HG02763 (cell line): ENCODE data around the gene PHF21A.
"Not testable (repeated sequence)": the region's sequence is repeated elsewhere in the genome, so short reads cannot be mapped to it uniquely, and the experiment has no call there.

Experiments
- ATAC-seq: cut with Tn5 transposase; IDR thresholded peaks from one replicate; pipeline ENCODE4 v1.9.1; 2021; ENCODE audit warnings: mild to moderate bottlenecking, moderate library complexity; ENCODE audit not compliant: unreplicated experiment

Gene PHF21A

DNA sequence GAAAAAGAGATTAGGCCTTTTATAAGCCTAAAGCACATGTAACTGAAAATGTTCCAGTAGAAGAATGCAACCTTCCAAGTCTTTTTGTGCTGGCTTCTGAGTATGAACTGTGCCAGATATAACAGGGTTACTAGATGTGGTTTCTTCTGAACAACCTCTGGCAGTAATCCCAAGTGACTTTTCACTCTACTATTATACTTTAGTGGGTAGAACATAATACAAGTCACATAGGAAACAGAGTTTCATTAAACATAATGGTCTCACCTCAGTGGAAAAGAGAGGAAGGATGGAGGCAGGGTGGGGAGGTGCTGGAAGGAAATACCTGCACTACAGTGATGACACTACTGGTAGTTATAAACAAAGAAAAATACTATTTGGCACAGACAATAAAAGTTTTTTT, 81.3 kb downstream of the PHF21A start:
- ATAC-seq: no peak

- ATAC-seq: no peak
These were observed 82.7 kb downstream of the PHF21A start for GRCh38 chr11:46038529-46038928.

DNA sequence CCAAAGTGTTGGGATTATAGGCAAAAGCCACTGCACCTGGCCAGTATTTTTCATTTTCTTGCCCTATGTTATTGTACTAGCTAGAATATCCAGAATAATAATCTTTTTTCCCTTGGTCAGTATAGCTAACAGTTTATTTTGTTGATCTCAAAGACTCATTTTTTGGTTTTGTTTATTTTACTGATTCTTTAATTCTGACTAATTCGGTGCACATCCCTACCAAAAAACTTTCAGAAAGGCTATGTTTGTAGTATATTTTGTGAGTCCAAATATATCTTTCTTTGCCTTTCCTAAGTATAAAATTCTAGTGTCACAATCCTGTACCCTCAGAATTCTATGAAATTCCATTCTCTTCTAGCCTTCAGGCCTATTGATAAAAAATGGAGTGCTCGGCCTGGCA, 84.3 kb downstream of the PHF21A start:
- ATAC-seq: no peak

DNA sequence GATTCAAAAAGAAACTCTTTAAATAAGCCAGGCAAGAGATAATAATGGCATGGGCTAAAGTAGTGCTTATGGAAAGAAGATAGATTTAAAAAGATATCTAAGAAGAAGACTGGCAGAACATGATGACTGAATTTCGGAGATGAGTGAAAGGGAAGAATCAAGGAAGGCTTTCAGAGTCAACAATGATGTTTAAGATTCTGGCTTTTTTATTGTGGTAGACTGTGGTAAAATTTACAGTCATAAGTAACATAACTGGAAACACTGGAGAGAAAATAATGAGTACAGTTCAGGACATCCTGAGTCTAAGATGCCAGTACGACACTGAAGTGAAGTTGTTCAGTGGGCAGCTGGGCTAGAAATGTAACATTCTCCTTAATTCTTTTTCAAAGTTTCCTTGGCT, 85.2 kb downstream of the PHF21A start:
- no peak for ATAC-seq

- ATAC-seq: no peak
These were observed 87.2 kb downstream of the PHF21A start for GRCh38 chr11:46034041-46034440.

DNA sequence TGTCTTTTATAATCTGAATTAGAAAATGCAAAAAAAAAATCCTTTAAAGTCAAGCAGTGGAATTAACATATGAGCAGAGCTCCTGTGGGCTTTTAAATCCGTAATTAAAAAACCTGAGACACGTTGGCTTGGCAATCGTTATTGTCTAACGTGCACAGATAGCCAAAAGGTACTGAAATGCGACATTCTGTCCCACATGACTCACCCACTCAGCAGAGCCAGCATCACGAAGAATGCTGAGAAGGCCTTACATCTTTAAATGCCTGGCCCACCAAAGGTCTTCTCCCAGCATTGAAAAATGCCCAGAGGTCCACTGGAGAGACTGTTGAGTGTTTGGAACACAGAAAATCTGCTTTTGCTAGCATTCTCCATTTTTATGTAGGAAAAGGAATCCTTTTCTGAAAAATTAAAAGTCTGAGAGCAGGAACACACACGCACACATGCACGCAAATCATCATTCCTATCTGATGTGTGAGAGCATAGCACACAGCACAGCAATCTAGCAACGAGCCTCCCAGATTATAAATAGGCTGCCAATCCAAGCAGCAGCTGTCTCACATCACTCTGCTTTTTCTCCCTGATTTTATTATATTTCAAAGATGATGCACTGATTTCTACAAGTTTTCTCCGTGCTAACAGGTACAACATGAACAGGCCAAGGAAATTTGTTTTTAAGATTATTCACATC, 94.5 kb downstream of the PHF21A start:
- ATAC-seq: no peak

GRCh38 chr11:46020084-46020599, 101.1 kb downstream of the PHF21A start:
- ATAC-seq: no peak

DNA sequence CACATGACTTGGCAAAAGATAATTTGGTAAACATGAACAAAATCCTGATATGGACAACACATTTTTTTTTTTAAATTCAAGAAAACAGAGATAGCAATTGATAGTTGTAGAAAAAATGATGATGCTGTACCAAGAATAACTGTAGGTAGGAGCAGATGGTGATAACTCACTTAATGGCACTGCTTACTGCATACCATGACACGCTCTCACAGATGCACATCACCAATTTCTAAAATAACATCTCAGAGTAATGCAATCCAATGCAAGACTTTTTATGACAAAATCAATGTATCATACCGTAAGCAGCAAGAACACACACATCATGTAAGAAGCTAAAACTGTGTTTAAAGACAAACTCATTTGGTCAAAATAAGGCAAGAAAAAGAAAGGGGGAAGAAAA, 102.6 kb downstream of the PHF21A start:
- ATAC-seq: no peak

GRCh38 chr11:46017341-46017740, 103.9 kb downstream of the PHF21A start:
- ATAC-seq: no peak

DNA sequence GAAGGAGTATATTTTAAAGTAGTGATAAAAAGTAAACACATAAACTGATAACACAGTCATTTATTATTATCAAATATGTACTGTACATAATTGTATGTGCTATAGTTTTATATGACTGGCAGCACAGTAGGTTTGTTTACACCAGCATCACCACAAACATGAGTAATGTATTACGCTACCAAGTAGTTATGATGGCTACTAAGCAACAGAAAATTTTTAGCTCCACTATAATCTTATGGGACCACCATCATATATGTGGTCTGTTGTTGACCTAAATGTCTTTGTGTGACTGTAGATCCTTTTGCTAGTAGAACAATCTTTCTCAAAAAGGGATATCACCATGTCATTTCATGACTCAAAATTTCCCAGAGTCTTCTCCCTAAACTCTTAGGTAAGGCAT, 105.3 kb downstream of the PHF21A start:
- no peak for ATAC-seq

DNA sequence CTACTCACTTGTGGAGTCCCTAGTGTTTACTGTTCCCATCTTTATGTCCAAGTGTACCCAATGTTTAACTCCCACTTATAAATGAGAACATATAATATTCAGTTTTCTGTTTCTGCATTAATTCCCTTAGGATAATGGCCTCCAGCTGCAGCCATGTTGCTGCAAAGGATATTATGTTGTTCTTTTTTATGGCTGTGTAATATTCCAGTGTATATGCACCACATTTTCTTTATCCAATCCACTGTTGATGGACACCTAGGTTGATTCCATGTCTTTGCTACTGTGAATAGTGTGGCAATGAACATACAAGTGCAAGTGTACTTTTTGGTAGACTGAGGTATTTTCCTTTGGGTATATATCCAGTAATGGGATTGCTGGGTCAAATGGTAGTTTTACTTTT, 107.1 kb downstream of the PHF21A start:
- ATAC-seq: not testable (repeated sequence)

DNA sequence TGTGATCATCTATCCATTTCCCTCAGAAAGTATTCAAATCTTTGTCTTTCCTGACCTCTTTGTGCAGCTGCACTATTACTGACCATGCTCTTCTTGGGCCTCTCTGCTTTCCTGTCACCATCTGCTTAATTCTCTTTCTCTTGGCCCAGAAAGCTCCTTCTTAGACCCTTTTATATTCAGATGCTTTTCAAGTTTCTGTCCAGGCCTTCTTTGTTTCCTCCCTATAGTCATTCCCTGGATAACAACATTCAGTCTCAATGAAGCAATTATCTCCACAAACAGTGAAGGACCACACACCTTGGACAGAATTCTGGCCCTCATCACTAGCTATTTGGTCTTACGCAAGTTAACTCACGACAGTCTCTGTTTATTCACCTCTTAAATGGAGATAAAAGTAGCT, 109.1 kb downstream of the PHF21A start:
- no peak for ATAC-seq

DNA sequence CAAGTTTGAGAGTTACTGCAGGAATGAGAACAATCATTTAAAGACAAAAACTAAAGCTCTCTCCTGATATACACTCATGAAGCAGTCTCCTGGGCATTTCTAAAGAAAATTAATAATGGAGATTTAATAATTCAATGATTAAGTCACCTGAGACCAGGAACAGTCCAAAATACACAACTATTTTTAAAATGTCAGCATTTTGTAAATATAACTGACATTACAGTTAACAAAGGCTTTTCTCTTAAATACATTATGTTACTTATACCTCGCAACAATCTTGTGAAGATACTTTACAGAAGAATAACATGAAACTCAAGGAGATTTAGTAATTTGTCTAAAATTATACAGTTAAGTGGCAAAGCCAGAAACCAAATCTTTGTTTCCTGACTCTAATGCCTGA, 111.2 kb downstream of the PHF21A start:
- no peak for ATAC-seq

DNA sequence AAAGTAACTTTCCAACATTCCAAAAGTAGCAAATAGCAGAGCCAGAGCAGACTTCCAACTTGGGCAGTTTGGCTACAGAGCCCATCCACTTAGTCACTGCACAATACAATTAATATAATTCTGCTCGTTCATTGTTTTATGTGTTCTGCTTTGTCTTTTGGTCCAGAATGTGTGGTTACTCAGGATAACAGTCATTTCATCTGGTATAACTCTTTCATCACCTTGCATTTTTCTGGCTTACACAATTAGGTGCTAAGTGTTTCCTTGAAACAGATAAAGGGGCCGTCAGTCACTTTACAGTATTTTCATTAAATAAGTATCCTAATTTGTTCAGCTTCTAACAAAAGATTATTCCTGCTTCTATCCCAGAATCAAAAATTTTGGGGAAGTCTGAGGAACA, 111.6 kb downstream of the PHF21A start:
- ATAC-seq: no peak

DNA sequence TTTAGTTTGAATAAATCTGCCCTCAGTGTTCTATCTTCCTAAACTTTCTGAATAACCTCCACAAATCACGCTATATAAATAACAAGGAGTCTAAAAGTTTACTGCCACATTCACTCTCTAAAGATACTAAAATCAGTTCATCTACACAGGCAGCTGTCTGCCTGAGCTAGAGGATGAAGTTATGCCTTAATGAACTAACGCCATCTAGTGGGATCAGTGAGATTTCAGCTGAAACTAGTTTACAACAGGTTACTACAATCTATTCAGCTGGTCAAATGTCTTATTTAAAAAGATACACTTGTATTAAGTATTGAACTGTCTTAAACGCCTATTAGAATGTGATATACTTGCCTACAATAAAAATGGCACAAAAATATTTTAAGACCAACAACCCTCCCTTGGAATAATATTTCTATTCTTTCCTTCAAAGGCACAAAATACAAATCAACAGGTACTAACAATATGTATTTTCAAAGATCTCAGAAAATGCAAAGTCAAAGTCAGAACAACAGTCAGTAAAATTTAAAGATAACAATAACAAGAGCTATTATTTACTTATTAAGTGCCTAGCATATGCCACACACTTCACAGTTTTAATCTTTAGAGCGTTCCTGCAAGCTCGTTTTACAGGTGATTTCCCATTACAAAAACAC, 114.7 kb downstream of the PHF21A start:
- ATAC-seq: no peak

GRCh38 chr11:46003572-46003971, 117.7 kb downstream of the PHF21A start:
- ATAC-seq: no peak

- no peak for ATAC-seq
These were observed 119.1 kb downstream of the PHF21A start for GRCh38 chr11:46002189-46002588.

GRCh38 chr11:46001448-46001914, 119.8 kb downstream of the PHF21A start:
- ATAC-seq: no peak

GRCh38 chr11:45997599-45997998, 123.7 kb downstream of the PHF21A start:
- no peak for ATAC-seq

GRCh38 chr11:45995342-45995734, 125.9 kb downstream of the PHF21A start:
- no peak for ATAC-seq

GRCh38 chr11:45994371-45995341, 126.6 kb downstream of the PHF21A start:
- ATAC-seq: no peak
